Fibroblast of the aortic adventitia (primary cell): ENCODE results near the gene RBM6. TPM values are rescaled to one million over a fixed set of nuclear protein-coding genes. Genes with fewer than 3 reads are reported as not detected.

ENCODE experiments used
- DNase-seq: peaks from one replicate; pipeline ENCODE4 v3.0.0-alpha.2; 2010; ENCODE audit warnings: low read depth
- H3K4me3 ChIP-seq: 2 replicates; pipeline ENCODE4 v1.5.1; 2011; ENCODE audit warnings: low read depth, mild to moderate bottlenecking, control low read depth, low read length, moderate library complexity
- total RNA-seq: library from RNA; depleted of rRNA; stranded (reverse); fragments of >200 nt; gene quantifications from 2 replicates; pipeline ENCODE4 v1.2.3, GENCODE V29; 2012; ENCODE audit warnings: low replicate concordance
- TF ChIP-seq, protein P1 (sequence below): IDR thresholded peaks from 2 replicates; pipeline ENCODE4 v1.5.1; 2011; ENCODE audit warnings: mild to moderate bottlenecking, low read length, control low read depth, inconsistent platforms; ENCODE audit not compliant: insufficient read depth

Gene RBM6
- total RNA-seq, 1 donor, result 48.5 TPM

DNA sequence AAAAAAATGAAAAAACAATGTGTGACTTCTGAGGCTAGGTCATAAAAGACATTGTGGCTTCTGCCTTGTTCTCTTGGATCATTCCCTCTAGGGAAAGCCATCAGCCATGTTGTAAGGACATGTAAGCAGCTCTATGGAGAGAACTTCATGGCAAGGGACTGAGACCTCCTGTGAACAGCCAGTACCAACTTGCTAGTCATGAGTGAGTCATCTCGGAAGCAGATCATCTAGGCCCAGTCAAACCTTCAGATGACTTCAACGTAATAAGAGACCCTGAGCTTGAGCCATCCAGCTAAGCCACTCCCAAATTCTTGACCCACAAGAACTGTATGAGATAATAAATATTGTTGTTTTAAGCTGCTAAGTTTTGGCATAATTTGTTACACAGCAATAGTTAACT, 15.3 kb upstream of the RBM6 start:
- no peak overlapping the region for H3K4me3 ChIP-seq
- TF ChIP-seq, protein P1, sequence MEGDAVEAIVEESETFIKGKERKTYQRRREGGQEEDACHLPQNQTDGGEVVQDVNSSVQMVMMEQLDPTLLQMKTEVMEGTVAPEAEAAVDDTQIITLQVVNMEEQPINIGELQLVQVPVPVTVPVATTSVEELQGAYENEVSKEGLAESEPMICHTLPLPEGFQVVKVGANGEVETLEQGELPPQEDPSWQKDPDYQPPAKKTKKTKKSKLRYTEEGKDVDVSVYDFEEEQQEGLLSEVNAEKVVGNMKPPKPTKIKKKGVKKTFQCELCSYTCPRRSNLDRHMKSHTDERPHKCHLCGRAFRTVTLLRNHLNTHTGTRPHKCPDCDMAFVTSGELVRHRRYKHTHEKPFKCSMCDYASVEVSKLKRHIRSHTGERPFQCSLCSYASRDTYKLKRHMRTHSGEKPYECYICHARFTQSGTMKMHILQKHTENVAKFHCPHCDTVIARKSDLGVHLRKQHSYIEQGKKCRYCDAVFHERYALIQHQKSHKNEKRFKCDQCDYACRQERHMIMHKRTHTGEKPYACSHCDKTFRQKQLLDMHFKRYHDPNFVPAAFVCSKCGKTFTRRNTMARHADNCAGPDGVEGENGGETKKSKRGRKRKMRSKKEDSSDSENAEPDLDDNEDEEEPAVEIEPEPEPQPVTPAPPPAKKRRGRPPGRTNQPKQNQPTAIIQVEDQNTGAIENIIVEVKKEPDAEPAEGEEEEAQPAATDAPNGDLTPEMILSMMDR, result no peak
- DNase-seq, result peak; percentile 76

DNA sequence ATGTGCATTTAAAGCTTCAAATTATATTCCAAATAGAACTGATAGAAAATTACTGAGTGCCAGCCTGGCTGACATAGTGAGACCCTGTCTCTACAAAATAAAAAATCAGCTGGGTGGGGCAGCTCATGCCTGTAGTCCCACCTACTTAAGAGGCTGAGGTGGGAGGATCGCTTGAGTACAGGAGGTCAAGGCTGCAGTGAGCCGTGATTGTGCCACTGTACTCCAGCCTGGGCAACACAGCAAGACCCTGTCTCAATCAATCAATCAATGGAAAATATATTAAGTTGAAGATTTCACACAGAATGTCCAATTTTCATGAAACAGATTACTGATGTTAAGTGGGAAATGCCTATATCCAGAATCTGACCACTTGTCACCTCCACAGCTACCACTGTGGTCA, 14.5 kb upstream of the RBM6 start:
- TF ChIP-seq, protein P1, result no peak
- DNase-seq, result no peak
- no peak overlapping the region for H3K4me3 ChIP-seq

DNA sequence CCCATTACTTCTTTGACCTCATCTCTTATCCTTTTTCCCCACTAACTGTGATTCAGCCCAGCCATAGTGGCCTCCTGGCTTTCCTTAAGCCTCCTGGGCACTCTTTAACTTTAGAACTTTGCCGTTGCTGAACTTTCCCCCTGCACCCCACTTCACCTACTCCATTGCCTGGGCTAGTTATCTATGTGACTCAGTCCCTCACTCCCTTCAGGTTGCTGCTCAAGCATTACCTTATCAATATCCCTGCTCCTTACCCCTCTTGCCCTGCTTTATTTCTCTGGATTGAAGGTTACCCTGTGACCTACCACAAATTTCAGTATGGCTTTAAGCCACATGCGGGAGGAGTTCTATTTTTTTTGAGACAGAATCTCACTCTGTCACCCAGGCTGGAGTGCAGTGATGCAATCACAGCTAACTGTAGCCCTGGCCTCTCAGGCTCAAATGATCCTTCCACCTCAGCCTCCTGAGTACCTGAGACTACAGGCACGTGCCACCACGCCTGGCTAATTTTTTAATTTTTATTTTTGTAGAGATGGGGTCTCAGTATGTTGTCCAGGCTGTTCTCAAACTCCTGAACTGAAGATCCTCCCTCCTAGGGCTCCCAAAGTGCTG, 13.7 kb upstream of the RBM6 start:
- no peak for DNase-seq
- TF ChIP-seq, protein P1, result no peak
- no peak overlapping the region for H3K4me3 ChIP-seq

DNA sequence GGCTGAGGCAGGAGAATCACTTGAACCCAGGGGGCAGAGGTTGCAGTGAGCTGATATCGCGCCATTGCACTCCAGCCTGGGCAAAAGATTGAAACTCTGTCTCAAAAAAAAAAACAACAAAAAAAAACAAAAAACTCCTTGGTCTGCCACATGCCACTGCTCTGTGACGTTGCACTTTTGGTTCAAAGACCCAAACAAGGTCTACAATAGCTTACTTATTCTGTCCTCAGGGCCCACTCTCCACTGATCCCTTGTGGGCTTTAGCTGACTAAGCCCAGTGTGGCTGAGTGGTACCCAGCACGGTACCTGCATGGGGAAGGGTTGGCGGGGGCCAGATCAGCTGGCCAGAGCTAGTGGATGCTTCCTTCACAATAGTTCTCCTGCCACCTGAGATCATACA, 12.2 kb upstream of the RBM6 start:
- TF ChIP-seq, protein P1, result no peak
- no peak for DNase-seq
- H3K4me3 ChIP-seq, result no peak overlapping the region

DNA sequence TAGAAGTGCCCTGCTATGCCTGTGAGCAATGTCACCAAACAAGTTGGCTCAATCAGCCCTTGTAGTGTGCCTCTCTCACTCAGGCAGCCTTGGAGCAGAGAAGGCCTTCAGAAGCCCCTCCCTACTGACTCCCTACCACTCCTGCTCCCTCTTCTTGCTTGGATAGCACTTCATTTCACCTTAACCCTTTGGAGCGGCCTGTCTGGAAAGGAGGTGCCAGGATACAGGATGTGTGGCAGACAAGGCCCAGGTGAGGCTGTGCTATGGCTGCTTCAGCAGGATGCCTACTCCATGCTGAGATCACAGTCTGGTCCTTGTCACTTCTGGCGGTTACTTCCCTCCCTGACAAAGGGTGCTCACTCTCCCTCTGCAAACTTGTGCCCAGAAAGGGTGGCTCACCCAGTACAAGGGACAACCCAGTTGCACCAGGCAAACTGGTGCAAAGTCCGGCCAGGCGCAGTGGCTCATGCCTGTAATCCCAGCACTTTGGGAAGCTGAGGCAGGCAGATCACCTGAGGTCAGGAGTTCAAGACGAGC, 11.4 kb upstream of the RBM6 start:
- TF ChIP-seq, protein P1, result no peak
- no peak for DNase-seq
- peak overlapping the region; percentile 41 for H3K4me3 ChIP-seq

DNA sequence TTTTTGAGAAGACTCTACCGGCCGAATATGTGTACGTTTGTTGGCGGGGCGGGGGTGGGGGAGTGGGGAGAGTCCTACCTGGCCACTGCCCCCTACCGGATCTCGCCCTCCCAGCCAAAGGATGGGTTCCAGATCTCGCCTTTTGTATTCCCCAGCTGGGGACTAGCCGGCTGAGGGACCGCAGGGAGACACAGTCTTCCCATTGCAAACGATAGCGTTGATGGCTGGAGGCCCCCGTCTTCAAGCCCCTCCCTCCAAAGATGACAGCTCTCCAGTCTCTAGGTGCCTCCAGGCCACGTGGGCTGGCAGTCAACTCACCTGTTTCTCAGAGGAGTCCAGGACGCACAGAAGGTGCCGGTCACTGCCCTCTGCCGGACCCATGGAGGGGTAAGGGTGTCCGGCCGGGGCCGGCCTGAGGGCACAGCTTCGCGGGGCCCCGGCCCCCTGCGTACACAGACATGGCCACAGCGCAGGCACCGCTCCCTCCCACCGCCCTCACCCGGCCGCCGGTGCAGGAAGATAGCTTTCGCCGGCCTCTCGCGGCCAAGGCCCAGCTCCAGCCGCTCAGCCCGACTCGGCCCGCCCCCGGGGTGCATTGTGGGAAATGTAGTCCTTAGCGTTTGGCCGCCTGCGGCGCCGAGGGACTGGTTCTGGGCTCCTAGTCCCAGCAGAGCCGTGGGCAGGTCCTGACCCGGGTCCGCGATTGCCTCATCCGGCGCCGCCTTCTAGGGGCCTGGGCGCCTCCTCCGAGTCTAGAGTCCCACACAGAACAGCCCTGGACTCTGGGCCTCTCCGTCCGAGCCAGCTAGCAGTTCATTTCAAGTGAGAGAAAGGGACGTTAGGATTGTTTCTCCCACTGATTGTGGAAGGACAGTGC, 10.4 kb upstream of the RBM6 start, which contains the start of gene MON1A:
TSS of gene MON1A (minus strand) at position 521 of the 877 bp plus-strand sequence. CDS start 16,465 bp downstream, outside the sequence.
- TF ChIP-seq, protein P1, result peak; percentile 25
- peak within 1 kb of the TSS; percentile 86 for H3K4me3 ChIP-seq
- peak; percentile 91 for DNase-seq
